GM18511 (cell line): ENCODE data around the gene NPHP4.

ENCODE experiments used
- ATAC-seq: cut with Tn5 transposase; IDR thresholded peaks from one replicate; pipeline ENCODE4 v1.9.1; 2021; ENCODE audit warnings: mild to moderate bottlenecking, moderate library complexity; ENCODE audit not compliant: unreplicated experiment

Gene NPHP4

DNA sequence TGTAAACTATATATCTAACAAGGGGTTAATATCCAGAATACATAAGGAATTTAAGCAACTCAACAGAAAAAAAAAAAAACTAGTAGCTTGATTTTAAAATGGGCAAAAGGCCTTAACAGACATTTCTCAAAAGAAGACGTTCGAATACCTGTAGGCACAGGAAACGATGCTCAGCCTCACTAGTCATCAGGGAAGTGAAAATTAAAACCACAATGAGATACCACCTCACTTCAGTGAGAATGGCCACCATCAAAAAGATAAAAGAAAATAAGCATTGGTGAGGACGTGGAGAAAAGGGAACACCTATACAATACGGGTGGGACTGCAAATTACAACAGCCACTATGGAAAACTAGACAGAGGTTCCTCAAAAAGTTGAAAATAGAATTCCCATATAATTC, 37.3 kb downstream of the NPHP4 start:
- ATAC-seq: no peak

DNA sequence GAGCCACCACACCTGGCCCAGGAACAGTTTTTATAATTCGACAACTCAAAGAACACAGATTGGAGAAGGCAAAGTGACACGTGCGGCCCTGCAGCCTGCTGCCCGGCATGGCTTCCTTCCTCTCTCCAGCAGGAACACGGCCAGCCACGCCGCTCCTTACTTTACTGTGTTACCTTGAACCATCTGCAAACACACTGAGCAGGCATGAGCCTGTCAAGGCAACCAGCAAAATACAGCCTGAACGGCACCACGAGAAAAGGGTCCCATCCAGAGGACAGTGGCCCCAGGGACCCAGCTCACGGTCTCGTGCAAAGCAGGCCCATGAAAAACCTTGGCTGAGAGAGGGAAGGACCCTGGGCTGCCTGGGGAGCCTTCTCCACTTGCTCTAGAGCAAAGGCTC, 38.8 kb downstream of the NPHP4 start:
- no peak for ATAC-seq

GRCh38 chr1:5951846-5952410, 40.3 kb downstream of the NPHP4 start:
- ATAC-seq: no peak

DNA sequence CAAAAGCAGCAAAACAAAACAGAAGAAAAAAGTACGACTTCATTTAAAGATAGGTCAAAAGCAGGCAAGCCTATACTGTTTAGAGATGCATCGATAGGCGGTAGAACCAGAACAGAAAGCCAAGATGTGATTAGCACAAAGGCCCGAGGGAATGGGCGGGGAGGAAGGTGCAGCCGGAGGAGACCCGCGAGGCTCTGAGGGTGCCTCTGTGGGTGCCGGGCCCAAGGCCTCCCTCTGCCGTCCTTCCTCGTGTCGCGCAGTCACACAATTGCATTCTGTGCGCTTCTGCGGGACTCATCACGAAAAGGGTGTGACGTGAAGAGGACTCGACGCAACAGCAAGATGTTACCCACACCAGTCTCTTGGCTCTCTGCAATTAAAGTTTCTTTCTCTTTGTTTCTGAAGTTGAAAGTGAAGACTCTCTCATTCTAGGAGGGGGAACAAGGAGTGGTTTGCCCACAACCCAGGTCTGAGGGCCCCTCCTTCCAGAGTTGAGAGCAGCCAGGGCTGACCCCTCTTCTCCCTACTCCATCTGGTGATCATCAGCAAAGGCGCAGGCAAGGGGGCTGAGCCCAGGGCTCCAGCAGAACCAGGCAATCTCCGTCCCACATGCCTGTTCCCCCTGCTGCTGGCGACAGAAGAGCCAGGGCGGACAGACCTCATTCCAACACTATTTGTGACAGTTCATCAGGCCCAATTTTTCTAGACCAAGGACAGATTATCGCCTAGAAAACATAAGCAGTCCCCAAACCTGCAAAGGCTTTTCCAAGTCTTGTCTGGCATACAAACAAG, 41.0 kb downstream of the NPHP4 start:
- ATAC-seq: no peak

DNA sequence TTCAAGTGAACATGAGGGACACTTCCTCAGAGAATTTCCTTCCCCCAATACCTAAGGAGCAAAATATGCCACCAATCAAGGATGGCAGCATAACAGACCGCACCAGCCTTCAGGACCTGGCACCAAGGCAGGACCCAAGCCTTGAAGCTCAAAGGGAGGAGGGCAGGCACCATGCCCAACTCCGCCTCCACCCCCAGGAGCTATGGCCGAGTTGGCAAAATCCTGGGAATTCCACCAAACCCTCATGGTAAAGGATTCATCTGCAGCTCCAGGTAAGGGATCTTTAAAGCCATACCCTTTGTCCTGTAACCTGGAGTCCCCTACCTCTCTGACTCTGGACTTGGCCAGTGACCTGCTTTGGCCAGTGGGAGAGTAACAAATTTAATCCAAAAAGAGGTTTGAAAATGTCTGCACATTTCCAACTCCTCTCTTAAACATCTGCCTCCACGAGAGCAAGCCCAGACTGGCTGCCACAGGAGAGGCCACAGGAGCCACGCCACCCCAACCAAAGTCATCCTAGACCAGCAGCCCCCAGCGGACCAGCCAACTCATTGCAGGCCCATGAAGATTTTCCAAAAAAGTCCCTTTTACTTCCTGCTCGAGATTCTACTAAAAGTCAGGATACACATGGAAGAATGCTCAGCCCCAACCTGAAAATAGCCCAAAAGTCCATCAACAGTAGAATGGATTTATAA, 41.9 kb downstream of the NPHP4 start:
- ATAC-seq: no peak

GRCh38 chr1:5949761-5950100, 42.5 kb downstream of the NPHP4 start:
- no peak for ATAC-seq

GRCh38 chr1:5949085-5949760, 43.0 kb downstream of the NPHP4 start:
- no peak for ATAC-seq

GRCh38 chr1:5948681-5949005, 43.6 kb downstream of the NPHP4 start:
- no peak for ATAC-seq

- no peak for ATAC-seq
These were observed 44.1 kb downstream of the NPHP4 start for GRCh38 chr1:5947978-5948680.

- ATAC-seq: no peak
These were observed 45.0 kb downstream of the NPHP4 start for GRCh38 chr1:5947071-5947821.

DNA sequence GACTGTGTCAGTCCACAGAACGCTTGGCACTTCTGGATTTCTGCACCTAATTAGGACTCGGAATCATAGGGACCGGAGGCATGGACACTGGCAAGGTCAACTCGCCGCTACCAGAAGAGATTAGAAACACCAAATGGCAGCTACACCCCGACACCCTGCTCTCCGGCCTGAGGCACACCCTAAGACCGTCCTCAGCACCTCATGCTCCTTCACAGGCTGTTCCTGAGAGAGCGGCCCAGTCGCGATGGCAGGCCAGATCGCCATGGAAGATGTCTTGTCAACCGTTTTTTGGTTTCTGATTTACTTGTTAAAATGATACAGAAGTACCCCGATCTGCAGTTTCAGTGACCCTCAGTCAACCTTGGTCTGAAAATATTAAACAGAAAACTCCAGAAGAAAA, 46.8 kb downstream of the NPHP4 start:
- ATAC-seq: no peak

GRCh38 chr1:5944843-5945167, 47.4 kb downstream of the NPHP4 start:
- ATAC-seq: no peak

DNA sequence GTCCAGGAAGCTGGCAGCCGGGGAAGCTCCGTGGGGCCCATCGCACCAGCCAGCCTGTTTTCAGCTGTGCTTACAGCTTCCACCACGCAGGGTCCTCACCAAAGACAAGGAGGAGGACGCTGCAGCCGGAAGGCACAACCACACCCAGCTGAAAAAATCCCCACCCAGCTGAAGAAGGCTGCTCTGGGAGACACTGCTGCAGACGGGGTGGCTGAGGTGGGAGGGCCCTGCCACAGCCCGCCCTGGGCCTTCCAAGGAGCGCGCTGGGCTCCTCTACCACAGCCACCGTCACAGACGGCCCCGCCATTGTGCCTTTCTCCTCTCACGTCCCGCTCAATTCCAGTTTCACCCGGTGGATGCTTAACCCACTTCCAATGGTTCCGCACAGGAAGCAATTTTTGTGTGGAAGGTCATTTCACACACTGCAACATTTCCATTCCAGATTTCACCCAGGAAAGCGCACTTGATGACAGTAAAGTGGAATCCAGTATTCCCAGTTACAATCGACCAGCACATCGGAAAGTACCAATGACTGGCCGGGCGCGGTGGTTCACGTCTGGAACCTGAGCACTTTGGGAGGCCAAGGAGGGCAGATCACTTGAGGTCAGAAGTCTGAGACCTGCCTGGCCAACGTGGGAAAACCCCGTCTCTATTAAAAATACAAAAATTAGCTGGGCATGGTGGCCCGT, 47.9 kb downstream of the NPHP4 start:
- no peak for ATAC-seq

- ATAC-seq: no peak
These were observed 48.7 kb downstream of the NPHP4 start for GRCh38 chr1:5943343-5944124.

GRCh38 chr1:5941671-5942070, 50.6 kb downstream of the NPHP4 start:
- no peak for ATAC-seq

- ATAC-seq: no peak
These were observed 51.4 kb downstream of the NPHP4 start for GRCh38 chr1:5940723-5941407.

- ATAC-seq: no peak
These were observed 52.7 kb downstream of the NPHP4 start for GRCh38 chr1:5939271-5940170.
